ENCODE measurements around the gene GATAD2A.

GATAD2A gene

DNA sequence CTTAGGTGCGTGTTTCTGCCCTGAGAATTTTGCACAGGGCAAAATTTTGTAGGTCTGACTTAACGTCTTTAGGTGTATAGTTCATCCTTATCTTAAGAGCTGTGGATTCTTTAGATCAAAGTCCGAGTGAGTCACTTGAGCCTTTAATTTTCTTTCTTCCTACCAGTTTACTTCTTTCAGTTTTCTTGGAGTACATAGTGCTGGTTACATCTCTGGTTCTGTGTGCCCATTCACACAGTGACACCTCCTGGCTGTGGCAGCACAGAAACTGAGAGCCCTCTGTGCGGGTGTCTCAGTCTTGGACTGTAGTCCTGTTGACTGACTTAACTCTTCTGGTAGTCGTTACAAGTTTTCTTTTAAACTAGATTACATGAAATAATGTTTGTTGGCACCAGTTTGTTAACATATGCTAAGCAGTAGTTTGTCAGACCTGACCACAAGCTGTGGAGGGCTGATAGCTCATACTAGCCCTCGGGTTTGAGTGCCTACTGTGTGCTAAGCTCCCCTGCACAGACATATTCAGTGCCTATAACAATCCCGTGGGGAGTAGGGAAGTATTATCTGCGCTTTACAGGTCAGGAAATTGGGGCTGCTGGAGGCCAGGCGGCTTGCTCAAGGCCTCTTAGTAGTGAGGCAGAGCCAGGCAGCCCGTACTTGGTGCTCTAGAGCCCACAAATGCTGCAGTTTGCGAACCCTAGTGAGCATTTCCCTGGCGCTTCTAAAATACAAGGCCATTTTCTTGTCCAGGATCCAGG, 1.6 kb downstream of the GATAD2A start:
- Histone ChIP-seq H2BK12ac (ENCODE audit: low read length) (no peak overlapping the region), H2BK5ac (ENCODE audit: low read depth, low read length, poor library complexity) (peak overlapping the region; percentile 61), H3K27ac (ENCODE audit: low read depth, low read length) (peak overlapping the region; percentile 46), H3K14ac (ENCODE audit: low read length) (no peak overlapping the region), H3K79me2 (ENCODE audit: control insufficient read depth, insufficient read depth, low read length, poor library complexity) (peaks cover 34% of the 10 kb centered on the region), H3K36me3 (ENCODE audit: control insufficient read depth in 1 of 2, insufficient read depth in 2 of 2, low read length in 2 of 2) (peaks cover 4 to 5% of the 10 kb centered on the region in 2 experiments), H3K9me3 (ENCODE audit: insufficient read depth, low read depth, low read length) (no peaks in the 10 kb centered on the region), H2BK120ac (ENCODE audit: insufficient read depth, low read length, poor library complexity) (no peak overlapping the region), H2AFZ (ENCODE audit: insufficient read depth, low read length, poor library complexity) (no peak overlapping the region), H3K4ac (ENCODE audit: low read depth, low read length) (peak overlapping the region; percentile 63), H3K18ac (ENCODE audit: low read length) (peak overlapping the region; percentile 77), H4K91ac (ENCODE audit: low read depth, low read length) (peak overlapping the region; percentile 30), H3K23ac (ENCODE audit: low read length) (peak overlapping the region; percentile 80), H3K4me1 (ENCODE audit: control insufficient read depth in 1 of 2, insufficient read depth in 2 of 2, low read length in 2 of 2) (peaks cover 21 to 35% of the 10 kb centered on the region in 2 experiments), H3K9ac (ENCODE audit: low read length) (peak overlapping the region; percentile 84), H3K4me2 (ENCODE audit: low read length) (peak overlapping the region; percentile 68), H4K8ac (ENCODE audit: low read depth, low read length) (no peak overlapping the region), H2AK5ac (ENCODE audit: low read length) (no peak overlapping the region), H3K79me1 (ENCODE audit: low read length) (peaks cover 15% of the 10 kb centered on the region), H3K27me3 (ENCODE audit: insufficient read depth, low read length) (no peaks in the 10 kb centered on the region), H3K4me3 (ENCODE audit: low read depth, low read length) (peak overlapping the region; percentile 71), H4K12ac (ENCODE audit: low read depth, low read length) (peak overlapping the region; percentile 74)
- peak; percentile 79 to 95 for DNase-seq
- no CpG with 5 or more reads among the region's 12 CpGs for WGBS (ENCODE audit: extremely low coverage, insufficient coverage, insufficient read length)

DNA sequence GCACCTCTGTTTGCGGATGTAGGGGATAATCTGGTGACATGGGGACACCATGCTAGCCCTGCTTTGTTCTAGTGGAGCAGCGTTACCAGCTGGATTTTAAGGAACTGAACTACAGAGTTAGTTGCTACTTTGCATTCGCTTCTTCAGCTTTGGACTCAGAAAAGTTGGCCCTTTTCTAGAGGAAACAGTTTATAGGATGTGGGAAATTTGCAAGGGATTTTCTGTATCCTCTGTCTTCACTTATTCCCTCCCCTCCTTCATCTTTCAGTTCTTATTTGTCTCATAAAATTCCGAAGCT, 2.1 kb downstream of the GATAD2A start:
- Histone ChIP-seq H2AK5ac (ENCODE audit: low read length) (no peak overlapping the region), H4K91ac (ENCODE audit: low read depth, low read length) (peak overlapping the region; percentile 10), H2BK120ac (ENCODE audit: insufficient read depth, low read length, poor library complexity) (no peak overlapping the region), H3K4me2 (ENCODE audit: low read length) (peak overlapping the region; percentile 68), H4K8ac (ENCODE audit: low read depth, low read length) (no peak overlapping the region), H3K18ac (ENCODE audit: low read length) (no peak overlapping the region), H3K4me1 (ENCODE audit: control insufficient read depth in 1 of 2, insufficient read depth in 2 of 2, low read length in 2 of 2) (peaks cover 24 to 37% of the 10 kb centered on the region in 2 experiments), H3K4me3 (ENCODE audit: low read depth, low read length) (no peak overlapping the region), H2BK12ac (ENCODE audit: low read length) (no peak overlapping the region), H3K27ac (ENCODE audit: low read depth, low read length) (peak overlapping the region; percentile 46), H3K9ac (ENCODE audit: low read length) (no peak overlapping the region), H3K9me3 (ENCODE audit: insufficient read depth, low read depth, low read length) (no peaks in the 10 kb centered on the region), H3K27me3 (ENCODE audit: insufficient read depth, low read length) (no peaks in the 10 kb centered on the region), H3K79me1 (ENCODE audit: low read length) (peaks cover 15% of the 10 kb centered on the region), H3K36me3 (ENCODE audit: control insufficient read depth in 1 of 2, insufficient read depth in 2 of 2, low read length in 2 of 2) (peaks cover 4 to 5% of the 10 kb centered on the region in 2 experiments), H2BK5ac (ENCODE audit: low read depth, low read length, poor library complexity) (no peak overlapping the region), H3K79me2 (ENCODE audit: control insufficient read depth, insufficient read depth, low read length, poor library complexity) (peaks cover 37% of the 10 kb centered on the region), H4K12ac (ENCODE audit: low read depth, low read length) (peak overlapping the region; percentile 74), H3K4ac (ENCODE audit: low read depth, low read length) (peak overlapping the region; percentile 63), H3K14ac (ENCODE audit: low read length) (no peak overlapping the region), H3K23ac (ENCODE audit: low read length) (no peak overlapping the region), H2AFZ (ENCODE audit: insufficient read depth, low read length, poor library complexity) (no peak overlapping the region)
- DNase-seq = no peak
- WGBS (ENCODE audit: extremely low coverage, insufficient coverage, insufficient read length) = no CpG with 5 or more reads among the region's 4 CpGs

DNA sequence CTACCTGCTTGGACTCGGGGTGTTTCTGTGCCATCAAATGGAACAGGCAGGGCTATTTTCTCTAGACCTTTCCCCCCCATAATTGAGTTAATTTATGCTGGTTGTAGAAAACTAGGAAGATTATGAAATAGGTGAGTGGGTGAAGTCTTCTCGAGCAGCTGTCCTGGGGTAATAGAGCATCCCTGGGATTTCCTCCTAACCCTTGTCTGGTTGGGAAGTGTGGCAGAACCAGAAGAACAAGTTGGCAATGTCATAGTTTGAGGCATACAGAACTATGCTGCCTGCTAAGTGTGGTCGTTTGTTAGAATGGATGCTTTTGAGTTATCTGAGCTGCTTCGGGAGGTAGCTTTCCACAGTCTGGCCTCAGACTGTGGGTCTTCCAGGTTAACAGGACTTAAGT, 3.7 kb downstream of the GATAD2A start:
- Histone ChIP-seq H2AFZ (ENCODE audit: insufficient read depth, low read length, poor library complexity) (no peak overlapping the region), H3K18ac (ENCODE audit: low read length) (no peak overlapping the region), H3K4me2 (ENCODE audit: low read length) (peak overlapping the region; percentile 34), H2BK5ac (ENCODE audit: low read depth, low read length, poor library complexity) (peak overlapping the region; percentile 54), H3K79me2 (ENCODE audit: control insufficient read depth, insufficient read depth, low read length, poor library complexity) (peaks cover 46% of the 10 kb centered on the region), H3K23ac (ENCODE audit: low read length) (no peak overlapping the region), H3K4me3 (ENCODE audit: low read depth, low read length) (no peak overlapping the region), H3K27ac (ENCODE audit: low read depth, low read length) (peak overlapping the region; percentile 39), H2AK5ac (ENCODE audit: low read length) (no peak overlapping the region), H3K79me1 (ENCODE audit: low read length) (peaks cover 15% of the 10 kb centered on the region), H3K4ac (ENCODE audit: low read depth, low read length) (peak overlapping the region; percentile 44), H3K4me1 (ENCODE audit: control insufficient read depth in 1 of 2, insufficient read depth in 2 of 2, low read length in 2 of 2) (peaks cover 24 to 40% of the 10 kb centered on the region in 2 experiments), H3K14ac (ENCODE audit: low read length) (no peak overlapping the region), H4K91ac (ENCODE audit: low read depth, low read length) (no peak overlapping the region), H3K36me3 (ENCODE audit: control insufficient read depth in 1 of 2, insufficient read depth in 2 of 2, low read length in 2 of 2) (peaks cover 5 to 7% of the 10 kb centered on the region in 2 experiments), H3K9me3 (ENCODE audit: insufficient read depth, low read depth, low read length) (no peaks in the 10 kb centered on the region), H3K9ac (ENCODE audit: low read length) (no peak overlapping the region), H3K27me3 (ENCODE audit: insufficient read depth, low read length) (no peaks in the 10 kb centered on the region), H2BK120ac (ENCODE audit: insufficient read depth, low read length, poor library complexity) (no peak overlapping the region), H4K12ac (ENCODE audit: low read depth, low read length) (no peak overlapping the region), H4K8ac (ENCODE audit: low read depth, low read length) (no peak overlapping the region), H2BK12ac (ENCODE audit: low read length) (no peak overlapping the region)
- DNase-seq = peak; percentile 91 to 97
- no CpG with 5 or more reads among the region's 4 CpGs for WGBS (ENCODE audit: extremely low coverage, insufficient coverage, insufficient read length)

DNA sequence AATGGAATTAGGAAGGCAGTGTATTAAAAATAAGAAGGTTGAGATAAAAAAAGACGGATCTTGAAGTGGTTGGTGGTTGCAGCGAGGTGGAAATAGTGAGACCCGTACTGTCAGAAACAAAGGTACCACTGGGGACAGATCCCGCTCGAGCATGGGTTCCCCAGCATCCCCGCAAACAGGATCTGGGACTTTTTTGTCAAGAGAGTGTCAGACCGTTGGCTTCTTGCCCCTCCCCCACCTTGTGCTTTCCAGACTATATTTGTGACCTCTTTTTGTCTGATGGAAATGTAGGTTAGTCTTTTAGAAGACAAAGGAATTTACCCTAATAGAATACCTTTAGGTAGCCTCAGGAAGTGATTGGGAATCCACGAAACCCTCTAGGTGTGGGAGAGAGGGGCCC, 4.2 kb downstream of the GATAD2A start:
- H3K18ac ChIP-seq (ENCODE audit: low read length) = peak overlapping the region; percentile 20
- H3K4ac ChIP-seq (ENCODE audit: low read depth, low read length) = peak overlapping the region; percentile 44
- peak overlapping the region; percentile 34 for H3K4me2 ChIP-seq (ENCODE audit: low read length)
- H3K27ac ChIP-seq (ENCODE audit: low read depth, low read length) = peak overlapping the region; percentile 39
- peaks cover 15% of the 10 kb centered on the region for H3K79me1 ChIP-seq (ENCODE audit: low read length)
- no peak for DNase-seq
- H3K9ac ChIP-seq (ENCODE audit: low read length) = no peak overlapping the region
- H4K91ac ChIP-seq (ENCODE audit: low read depth, low read length) = no peak overlapping the region
- H3K4me1 ChIP-seq (ENCODE audit: control insufficient read depth in 1 of 2, insufficient read depth in 2 of 2, low read length in 2 of 2) = peaks cover 24 to 40% of the 10 kb centered on the region in 2 experiments
- no peak overlapping the region for H3K23ac ChIP-seq (ENCODE audit: low read length)
- no peak overlapping the region for H2AFZ ChIP-seq (ENCODE audit: insufficient read depth, low read length, poor library complexity)
- H2AK5ac ChIP-seq (ENCODE audit: low read length) = peak overlapping the region; percentile 21
- H3K36me3 ChIP-seq (ENCODE audit: control insufficient read depth in 1 of 2, insufficient read depth in 2 of 2, low read length in 2 of 2) = peaks cover 5 to 7% of the 10 kb centered on the region in 2 experiments
- H4K12ac ChIP-seq (ENCODE audit: low read depth, low read length) = no peak overlapping the region
- no peak overlapping the region for H2BK120ac ChIP-seq (ENCODE audit: insufficient read depth, low read length, poor library complexity)
- H3K4me3 ChIP-seq (ENCODE audit: low read depth, low read length) = no peak overlapping the region
- H2BK5ac ChIP-seq (ENCODE audit: low read depth, low read length, poor library complexity) = peak overlapping the region; percentile 54
- WGBS (ENCODE audit: extremely low coverage, insufficient coverage, insufficient read length) = 100% methylated on average over 1 of the region's 8 CpGs
- H4K8ac ChIP-seq (ENCODE audit: low read depth, low read length) = no peak overlapping the region
- peak overlapping the region; percentile 39 for H2BK12ac ChIP-seq (ENCODE audit: low read length)
- H3K79me2 ChIP-seq (ENCODE audit: control insufficient read depth, insufficient read depth, low read length, poor library complexity) = peaks cover 46% of the 10 kb centered on the region
- H3K9me3 ChIP-seq (ENCODE audit: insufficient read depth, low read depth, low read length) = no peaks in the 10 kb centered on the region
- no peaks in the 10 kb centered on the region for H3K27me3 ChIP-seq (ENCODE audit: insufficient read depth, low read length)
- peak overlapping the region; percentile 50 for H3K14ac ChIP-seq (ENCODE audit: low read length)

Data from trophoblast cell (in vitro differentiated cells and primary cell).